Gastrocnemius medialis (tissue), 4 donors: Measurements from ENCODE around the gene ITPR2. TPM values are rescaled to one million over a fixed set of nuclear protein-coding genes. Genes with fewer than 3 reads are reported as not detected.

Experiments used
- ATAC-seq, 2 donors: fragments of 150-250 bp; one replicate each; pipeline ENCODE4 v1.9.1; 2016
- DNase-seq, 2 donors: peaks; one replicate each; pipeline ENCODE4 v3.0.0-alpha.2; 2019
- H3K27ac ChIP-seq, 4 donors: fragments of 200-600 bp; sonication (generic); 1 replicate in 1 of 4; 2 replicates in 3 of 4; pipeline ENCODE4 v1.5.1; 2016 to 2018; ENCODE audit warnings: mild to moderate bottlenecking in 2 of 4, moderate library complexity in 1 of 4
- H3K27me3 ChIP-seq, 3 donors: fragments of 200-600 bp; sonication (generic) in 2 of 3; 1 replicate in 1 of 3; 2 replicates in 2 of 3; pipeline versions ENCODE4 v1.5.1 to v1.6.0; 2016 to 2019; ENCODE audit warnings: mild to moderate bottlenecking in 1 of 3, moderate library complexity in 1 of 3
- H3K36me3 ChIP-seq, 2 donors: fragments of 200-600 bp; sonication (generic) in 1 of 2; one replicate each; pipeline ENCODE4 v1.5.1; 2017 to 2018
- H3K4me1 ChIP-seq, 2 donors: fragments of 200-600 bp; sonication (generic) in 1 of 2; one replicate each; pipeline ENCODE4 v1.5.1; 2016 to 2017; ENCODE audit warnings: mild to moderate bottlenecking in 2 of 2
- H3K4me3 ChIP-seq, 4 donors: fragments of 200-600 bp; sonication (generic) in 3 of 4; 1 replicate in 1 of 4; 2 replicates in 3 of 4; pipeline ENCODE4 v1.5.1; 2016 to 2019; ENCODE audit warnings: mild to moderate bottlenecking in 2 of 4
- H3K9me3 ChIP-seq, 3 donors: fragments of 200-600 bp; sonication (generic) in 2 of 3; 1 replicate in 1 of 3; 2 replicates in 2 of 3; pipeline ENCODE4 v1.5.1; 2016 to 2019
- CTCF ChIP-seq, 5 experiments: fragments of 450-650 bp in 3 of 5; fragments of 200-600 bp in 2 of 5; sonication (generic) in 2 of 5; IDR thresholded peaks in 4 of 5; conservative IDR thresholded peaks in 1 of 5; 1 replicate in 4 of 5; 2 replicates in 1 of 5; pipeline ENCODE4 v1.5.1; 2016 to 2019; ENCODE audit warnings: antibody characterized with exemption in 5 of 5, mild to moderate bottlenecking in 3 of 5, moderate library complexity in 3 of 5
- POLR2A ChIP-seq, 2 donors: fragments of 450-650 bp; IDR thresholded peaks; one replicate each; pipeline ENCODE4 v1.6.1; 2017; ENCODE audit warnings: antibody characterized with exemption in 2 of 2, mild to moderate bottlenecking in 2 of 2, moderate library complexity in 2 of 2
- in situ Hi-C, 4 donors: fragments of 200-750 bp; cut with MboI; loops; one replicate each; pipeline versions ENCODE4 v1.15.0 to v1.8.0; 2017; ENCODE audit warnings: low sequenced_read_pairs in 4 of 4
- intact Hi-C: fragments of 100-400 bp; cut with DNase I; formaldehyde crosslinking; loops from one replicate; pipeline ENCODE4 v1.15.1; 2023; ENCODE audit warnings: low total_unique reads
- total RNA-seq, 4 donors: library from RNA; depleted of rRNA; stranded (reverse); fragments of >200 nt; gene quantifications; one replicate each; pipeline versions ENCODE4 v1.1.0 to v1.2.3, GENCODE V29; 2016

The ITPR2 gene
- total RNA-seq, 4 donors from 2014 or later = 3.8 to 23.8 (median 4.1) TPM

- in situ Hi-C loops = no loop called here
- intact Hi-C loops = no loop called here
These were observed 260.9 kb downstream of the ITPR2 start for GRCh38 chr12:26572137-26572536.

DNA sequence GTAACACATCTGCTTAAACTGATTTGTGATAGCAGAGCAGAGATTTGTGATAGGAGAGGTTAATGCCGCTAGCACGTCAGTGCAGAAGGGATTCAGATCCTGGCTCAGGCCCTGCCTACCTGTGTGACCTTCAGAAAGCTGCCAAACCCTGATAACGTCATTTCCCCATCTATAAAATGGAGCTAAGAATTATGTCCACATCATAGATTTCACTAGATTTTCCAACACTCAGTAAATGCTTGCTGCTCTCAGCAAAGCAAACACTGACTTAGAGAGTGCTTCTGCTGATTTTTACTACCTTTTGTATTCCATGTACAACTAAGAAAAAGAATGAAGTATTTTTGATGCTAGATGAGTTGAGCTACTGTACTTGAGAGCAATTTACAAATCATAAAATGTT is 261.4 kb downstream of the ITPR2 start:
- DNase-seq (no peak), ATAC-seq (no peak)
- Histone ChIP-seq H3K27ac (no peak overlapping the region), H3K27me3 (no peaks in the 10 kb centered on the region), H3K36me3 (no peaks in the 10 kb centered on the region), H3K4me3 (no peak overlapping the region), H3K4me1 (no peaks in the 10 kb centered on the region), H3K9me3 (no peaks in the 10 kb centered on the region)
- in situ Hi-C loops (no loop called here), intact Hi-C loops (no loop called here)
- TF ChIP-seq POLR2A (IDR thresholded peaks at IDR 0.05) = no peak
- no peak for TF ChIP-seq CTCF (IDR thresholded peaks at IDR 0.05 in 4 of 5, conservative IDR thresholded peaks at IDR 0.05 in 1 of 5)

More at GRCh38 chr12:26572137-26572536, 260.9 kb downstream of the ITPR2 start:
- no peaks in the 10 kb centered on the region for H3K36me3 ChIP-seq
- H3K27me3 ChIP-seq = no peaks in the 10 kb centered on the region
- ATAC-seq = no peak
- no peak overlapping the region for H3K4me3 ChIP-seq
- no peaks in the 10 kb centered on the region for H3K4me1 ChIP-seq
- no peaks in the 10 kb centered on the region for H3K9me3 ChIP-seq
- DNase-seq = no peak
- no peak overlapping the region for H3K27ac ChIP-seq
- TF ChIP-seq POLR2A (IDR thresholded peaks at IDR 0.05) = no peak
- no peak for TF ChIP-seq CTCF (IDR thresholded peaks at IDR 0.05 in 4 of 5, conservative IDR thresholded peaks at IDR 0.05 in 1 of 5)

GRCh38 chr12:26567126-26567525 is 265.9 kb downstream of the ITPR2 start:
- no peak for DNase-seq
- no peaks in the 10 kb centered on the region for H3K36me3 ChIP-seq
- intact Hi-C loops = no loop called here
- no peak overlapping the region for H3K4me3 ChIP-seq
- no peak for ATAC-seq
- no peaks in the 10 kb centered on the region for H3K9me3 ChIP-seq
- no peak overlapping the region for H3K27ac ChIP-seq
- H3K27me3 ChIP-seq = no peaks in the 10 kb centered on the region
- no peaks in the 10 kb centered on the region for H3K4me1 ChIP-seq
- TF ChIP-seq POLR2A (IDR thresholded peaks at IDR 0.05) (no peak), CTCF (IDR thresholded peaks at IDR 0.05 in 4 of 5, conservative IDR thresholded peaks at IDR 0.05 in 1 of 5) (no peak)
- in situ Hi-C loops = no loop called here

- H3K4me3 ChIP-seq = no peak overlapping the region
- no peaks in the 10 kb centered on the region for H3K27me3 ChIP-seq
- H3K9me3 ChIP-seq = no peaks in the 10 kb centered on the region
- intact Hi-C loops = no loop called here
- DNase-seq (no peak), ATAC-seq (no peak)
- no peak overlapping the region for H3K27ac ChIP-seq
- H3K36me3 ChIP-seq = no peaks in the 10 kb centered on the region
- TF ChIP-seq POLR2A (IDR thresholded peaks at IDR 0.05) = no peak
- no peak for TF ChIP-seq CTCF (IDR thresholded peaks at IDR 0.05 in 4 of 5, conservative IDR thresholded peaks at IDR 0.05 in 1 of 5)
- in situ Hi-C loops = no loop called here
- H3K4me1 ChIP-seq = no peaks in the 10 kb centered on the region
These were observed 266.3 kb downstream of the ITPR2 start for GRCh38 chr12:26566675-26567074.

GRCh38 chr12:26566186-26566585 is 266.8 kb downstream of the ITPR2 start:
- Histone ChIP-seq H3K4me3 (no peak overlapping the region), H3K9me3 (no peaks in the 10 kb centered on the region), H3K36me3 (no peaks in the 10 kb centered on the region), H3K4me1 (no peaks in the 10 kb centered on the region), H3K27me3 (no peaks in the 10 kb centered on the region), H3K27ac (no peak overlapping the region)
- intact Hi-C loops (no loop called here), in situ Hi-C loops (no loop called here)
- DNase-seq (no peak), ATAC-seq (no peak)
- no peak for TF ChIP-seq CTCF (IDR thresholded peaks at IDR 0.05 in 4 of 5, conservative IDR thresholded peaks at IDR 0.05 in 1 of 5)
- TF ChIP-seq POLR2A (IDR thresholded peaks at IDR 0.05) = no peak
